HL-60 (cell line): ENCODE results near the gene PDLIM5.

Experiments
- DNase-seq, 2 experiments: peaks; one replicate each; pipeline ENCODE4 v3.0.0-alpha.2; 2010 to 2020; ENCODE audit warnings: low read depth in 1 of 2, low spot score in 1 of 2
- H3K27ac ChIP-seq: fragments of 250-450 bp; sonication (Bioruptor Pico); replicated peaks from 2 replicates; pipeline ENCODE4 v1.5.1; 2020; ENCODE audit warnings: mild to moderate bottlenecking, moderate library complexity
- H3K27me3 ChIP-seq: fragments of 250-450 bp; sonication (Bioruptor Pico); 2 replicates; pipeline ENCODE4 v1.5.1; 2021; ENCODE audit warnings: mild to moderate bottlenecking, moderate library complexity; ENCODE audit not compliant: insufficient read depth, poor library complexity, severe bottlenecking
- H3K4me3 ChIP-seq: replicated peaks from 2 replicates; pipeline ENCODE4 v1.5.1; 2011; ENCODE audit warnings: mild to moderate bottlenecking, control low read depth, low read length; ENCODE audit not compliant: insufficient read depth
- CTCF ChIP-seq: IDR thresholded peaks from one replicate; pipeline ENCODE4 v1.5.1; 2011; ENCODE audit warnings: low read length, control low read depth, inconsistent platforms; ENCODE audit not compliant: insufficient read depth
- GABPA ChIP-seq: IDR thresholded peaks from 2 replicates; pipeline ENCODE4 v1.6.1; 2012; ENCODE audit warnings: low read depth
- POLR2AphosphoS5 ChIP-seq: IDR thresholded peaks from 2 replicates; pipeline ENCODE4 v1.6.1; 2012; ENCODE audit warnings: low read depth
- SPI1 ChIP-seq: IDR thresholded peaks from 2 replicates; pipeline ENCODE4 v1.6.1; 2012; ENCODE audit warnings: low read depth, mild to moderate bottlenecking, borderline replicate concordance
- TF ChIP-seq, protein P1 (sequence below): IDR thresholded peaks from 2 replicates; pipeline ENCODE4 v1.6.1; 2012; ENCODE audit warnings: low read depth; ENCODE audit not compliant: insufficient replicate concordance

PDLIM5 gene

GRCh38 chr4:94715726-94716125 lies 264.0 kb downstream of the PDLIM5 start:
- H3K4me3 ChIP-seq: no peak overlapping the region
- H3K27ac ChIP-seq: no peak overlapping the region
- H3K27me3 ChIP-seq: no peaks in the 10 kb centered on the region
- no peak for TF ChIP-seq GABPA
- TF ChIP-seq, protein P1, sequence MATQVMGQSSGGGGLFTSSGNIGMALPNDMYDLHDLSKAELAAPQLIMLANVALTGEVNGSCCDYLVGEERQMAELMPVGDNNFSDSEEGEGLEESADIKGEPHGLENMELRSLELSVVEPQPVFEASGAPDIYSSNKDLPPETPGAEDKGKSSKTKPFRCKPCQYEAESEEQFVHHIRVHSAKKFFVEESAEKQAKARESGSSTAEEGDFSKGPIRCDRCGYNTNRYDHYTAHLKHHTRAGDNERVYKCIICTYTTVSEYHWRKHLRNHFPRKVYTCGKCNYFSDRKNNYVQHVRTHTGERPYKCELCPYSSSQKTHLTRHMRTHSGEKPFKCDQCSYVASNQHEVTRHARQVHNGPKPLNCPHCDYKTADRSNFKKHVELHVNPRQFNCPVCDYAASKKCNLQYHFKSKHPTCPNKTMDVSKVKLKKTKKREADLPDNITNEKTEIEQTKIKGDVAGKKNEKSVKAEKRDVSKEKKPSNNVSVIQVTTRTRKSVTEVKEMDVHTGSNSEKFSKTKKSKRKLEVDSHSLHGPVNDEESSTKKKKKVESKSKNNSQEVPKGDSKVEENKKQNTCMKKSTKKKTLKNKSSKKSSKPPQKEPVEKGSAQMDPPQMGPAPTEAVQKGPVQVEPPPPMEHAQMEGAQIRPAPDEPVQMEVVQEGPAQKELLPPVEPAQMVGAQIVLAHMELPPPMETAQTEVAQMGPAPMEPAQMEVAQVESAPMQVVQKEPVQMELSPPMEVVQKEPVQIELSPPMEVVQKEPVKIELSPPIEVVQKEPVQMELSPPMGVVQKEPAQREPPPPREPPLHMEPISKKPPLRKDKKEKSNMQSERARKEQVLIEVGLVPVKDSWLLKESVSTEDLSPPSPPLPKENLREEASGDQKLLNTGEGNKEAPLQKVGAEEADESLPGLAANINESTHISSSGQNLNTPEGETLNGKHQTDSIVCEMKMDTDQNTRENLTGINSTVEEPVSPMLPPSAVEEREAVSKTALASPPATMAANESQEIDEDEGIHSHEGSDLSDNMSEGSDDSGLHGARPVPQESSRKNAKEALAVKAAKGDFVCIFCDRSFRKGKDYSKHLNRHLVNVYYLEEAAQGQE: no peak
- no peak for TF ChIP-seq POLR2AphosphoS5
- TF ChIP-seq SPI1: no peak
- no peak for TF ChIP-seq CTCF
- DNase-seq: no peak
